BE2C (cell line): ENCODE data around the gene GNG12.
A peak's percentile ranks its signal among the peaks of the same experiment; 100 is the strongest.

Source experiments
- DNase-seq: peaks from one replicate; pipeline ENCODE4 v3.0.0-alpha.2; 2020
- H3K27me3 ChIP-seq: fragments of 250-450 bp; sonication (Bioruptor Pico); 2 replicates; pipeline ENCODE4 v1.5.1; 2020; ENCODE audit warnings: mild to moderate bottlenecking
- H3K36me3 ChIP-seq: fragments of 250-450 bp; sonication (Bioruptor Pico); 2 replicates; pipeline ENCODE4 v1.5.1; 2020; ENCODE audit warnings: mild to moderate bottlenecking
- H3K4me1 ChIP-seq: fragments of 250-450 bp; sonication (Bioruptor Pico); 2 replicates; pipeline ENCODE4 v1.5.1; 2020
- H3K4me3 ChIP-seq: 2 replicates; pipeline ENCODE4 v1.5.1; 2011; ENCODE audit warnings: low read depth, low read length
- H3K9me3 ChIP-seq: fragments of 250-450 bp; sonication (Bioruptor Pico); 2 replicates; pipeline ENCODE4 v1.5.1; 2020
- CTCF ChIP-seq: IDR thresholded peaks from 2 replicates; pipeline ENCODE4 v1.5.1; 2012; ENCODE audit warnings: mild to moderate bottlenecking, low read depth, low read length

Gene GNG12

GRCh38 chr1:67761730-67762129, 71.5 kb downstream of the GNG12 start:
- no peak for TF ChIP-seq CTCF
- no peaks in the 10 kb centered on the region for H3K9me3 ChIP-seq
- peaks cover 3% of the 10 kb centered on the region; the same call in 1 of the 2 replicates for H3K4me1 ChIP-seq
- H3K4me3 ChIP-seq: no peak overlapping the region
- no peaks in the 10 kb centered on the region for H3K36me3 ChIP-seq
- DNase-seq: no peak
- no peaks in the 10 kb centered on the region for H3K27me3 ChIP-seq

- no peak for DNase-seq
- Histone ChIP-seq H3K27me3 (no peaks in the 10 kb centered on the region), H3K9me3 (no peaks in the 10 kb centered on the region), H3K4me1 (peaks cover 3% of the 10 kb centered on the region; the same call in 1 of the 2 replicates), H3K4me3 (no peak overlapping the region), H3K36me3 (no peaks in the 10 kb centered on the region)
- TF ChIP-seq CTCF: no peak
Measured at GRCh38 chr1:67761091-67761490, 72.2 kb downstream of the GNG12 start.

DNA sequence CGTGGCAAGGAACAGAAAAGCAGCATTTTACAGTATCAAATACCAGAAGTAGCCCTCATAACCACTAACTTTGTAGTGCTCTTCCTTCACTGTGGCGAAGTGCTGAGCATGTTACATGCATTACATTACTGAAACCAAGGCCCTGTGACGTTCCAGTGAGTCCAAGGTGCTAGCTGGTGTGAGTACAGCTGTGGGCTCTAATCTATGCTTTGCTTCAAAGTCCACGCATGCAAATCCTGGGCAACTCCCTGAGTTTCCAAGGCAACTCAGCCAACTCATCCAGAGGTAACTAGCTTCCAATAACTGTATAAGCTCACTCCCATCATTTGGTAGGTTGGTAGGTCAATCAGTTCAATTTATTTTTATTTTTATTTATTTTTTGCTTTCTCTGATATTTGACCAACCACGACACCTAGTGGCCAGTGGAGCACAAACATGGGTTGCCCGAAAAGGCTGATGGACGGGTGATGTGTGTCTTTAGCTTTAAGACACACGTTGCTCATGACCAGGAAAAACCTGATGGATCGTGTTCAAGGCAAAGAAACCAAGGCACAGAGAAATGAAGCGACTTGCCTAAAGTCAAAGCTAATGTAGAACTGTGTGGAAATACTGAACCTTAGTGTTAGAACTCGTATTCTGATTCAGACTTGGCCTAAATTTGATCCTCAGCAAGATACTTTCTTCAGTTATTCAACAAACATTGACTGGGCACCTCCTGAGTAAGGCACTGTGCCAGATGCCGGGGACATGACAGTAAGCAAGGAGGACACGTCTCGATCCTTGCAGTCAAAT, 73.0 kb downstream of the GNG12 start:
- Histone ChIP-seq H3K9me3 (no peaks in the 10 kb centered on the region), H3K4me3 (no peak overlapping the region), H3K36me3 (no peaks in the 10 kb centered on the region), H3K4me1 (peaks cover 3% of the 10 kb centered on the region), H3K27me3 (no peaks in the 10 kb centered on the region)
- peak; percentile 71 for TF ChIP-seq CTCF
- peak; percentile 45 for DNase-seq

DNA sequence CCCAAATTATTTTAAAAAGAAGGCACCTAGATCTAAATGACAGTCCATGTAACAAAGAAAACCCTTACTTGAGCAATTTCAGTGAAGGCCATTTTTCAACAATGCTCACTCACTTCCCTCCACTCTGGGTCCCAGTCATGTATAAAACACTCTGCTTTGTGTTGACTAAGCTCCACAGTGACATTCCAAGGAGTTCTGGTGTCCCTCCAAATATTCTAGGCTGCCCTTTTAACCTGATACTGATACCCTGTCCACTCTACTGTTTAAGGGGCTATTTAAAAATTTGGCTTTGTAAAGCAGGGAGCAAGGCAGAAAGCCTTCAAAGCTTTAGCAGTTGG, 73.6 kb downstream of the GNG12 start:
- no peaks in the 10 kb centered on the region for H3K27me3 ChIP-seq
- no peak for DNase-seq
- H3K9me3 ChIP-seq: no peaks in the 10 kb centered on the region
- H3K4me3 ChIP-seq: no peak overlapping the region
- no peaks in the 10 kb centered on the region for H3K36me3 ChIP-seq
- TF ChIP-seq CTCF: no peak
- H3K4me1 ChIP-seq: peaks cover 3% of the 10 kb centered on the region

DNA sequence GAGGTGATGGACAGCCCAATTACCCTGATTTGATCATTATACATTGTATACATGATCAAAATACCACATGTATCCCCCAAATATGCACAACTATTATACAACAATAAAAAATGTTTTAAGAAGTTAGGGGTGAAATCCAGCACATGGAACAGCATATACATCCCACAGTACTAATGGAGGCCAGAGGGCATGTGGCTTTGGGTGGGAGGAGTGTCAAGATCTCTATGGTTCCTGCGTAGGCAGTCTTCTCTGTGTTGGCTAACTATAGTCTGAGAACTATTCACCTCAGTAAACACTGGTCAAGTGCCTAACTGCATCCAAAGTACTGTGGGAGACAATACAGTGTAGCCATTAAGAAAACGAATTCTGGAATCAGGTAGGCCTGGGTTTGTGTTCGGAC, 74.2 kb downstream of the GNG12 start:
- no peak overlapping the region for H3K4me3 ChIP-seq
- no peaks in the 10 kb centered on the region for H3K27me3 ChIP-seq
- TF ChIP-seq CTCF: no peak
- no peaks in the 10 kb centered on the region for H3K36me3 ChIP-seq
- H3K4me1 ChIP-seq: peaks cover 3% of the 10 kb centered on the region
- H3K9me3 ChIP-seq: no peaks in the 10 kb centered on the region
- DNase-seq: no peak

DNA sequence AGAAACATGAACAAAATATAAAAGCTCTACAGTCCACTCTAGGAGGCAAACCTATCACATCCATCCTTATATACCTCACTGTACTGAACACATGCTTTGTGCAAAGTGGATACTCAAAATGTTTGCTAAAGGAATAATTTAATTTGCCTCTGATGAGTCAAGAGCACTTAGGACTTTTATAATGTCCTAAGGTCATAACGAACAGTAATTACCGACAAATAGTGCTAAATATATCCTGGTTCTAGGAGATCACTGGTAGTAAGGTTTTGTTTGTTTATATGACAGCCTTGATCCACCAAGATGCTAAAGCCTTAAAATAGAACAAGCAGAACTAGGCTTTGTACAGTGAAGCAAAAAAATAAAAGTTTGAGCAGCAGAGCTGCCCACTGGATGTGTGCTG, 77.6 kb downstream of the GNG12 start:
- no peak for DNase-seq
- Histone ChIP-seq H3K9me3 (no peaks in the 10 kb centered on the region), H3K36me3 (no peaks in the 10 kb centered on the region), H3K4me1 (peaks cover 3% of the 10 kb centered on the region), H3K4me3 (no peak overlapping the region), H3K27me3 (no peaks in the 10 kb centered on the region)
- TF ChIP-seq CTCF: no peak
